Fibroblast of skin of scalp (primary cell): Measurements from ENCODE around the gene HDAC8.
"Not testable (repeated sequence)": the region's sequence is repeated elsewhere in the genome, so short reads cannot be mapped to it uniquely, and the experiment has no call there.

ENCODE experiments used
- DNase-seq: peaks from one replicate; pipeline ENCODE4 v3.0.0-alpha.2; 2013

Gene HDAC8

DNA sequence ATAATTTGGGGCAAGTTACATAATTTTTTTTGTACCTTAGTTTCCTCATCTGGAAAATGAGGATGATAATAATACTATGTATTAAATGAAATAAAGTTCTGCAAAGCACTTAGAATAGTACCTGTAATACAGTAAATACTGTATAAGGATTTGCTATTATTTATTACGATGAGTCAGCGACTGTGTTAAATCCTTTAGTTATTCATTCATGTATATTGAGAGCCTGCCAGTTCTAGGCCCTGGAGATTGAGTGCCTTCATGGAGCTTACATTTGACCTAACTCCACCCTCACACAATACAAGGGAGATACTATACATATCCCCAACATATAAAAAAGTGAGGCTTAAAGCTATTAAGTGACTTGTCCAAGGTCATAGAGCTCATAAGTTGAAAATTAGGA lies 199.9 kb downstream of the HDAC8 start:
- no peak for DNase-seq

DNA sequence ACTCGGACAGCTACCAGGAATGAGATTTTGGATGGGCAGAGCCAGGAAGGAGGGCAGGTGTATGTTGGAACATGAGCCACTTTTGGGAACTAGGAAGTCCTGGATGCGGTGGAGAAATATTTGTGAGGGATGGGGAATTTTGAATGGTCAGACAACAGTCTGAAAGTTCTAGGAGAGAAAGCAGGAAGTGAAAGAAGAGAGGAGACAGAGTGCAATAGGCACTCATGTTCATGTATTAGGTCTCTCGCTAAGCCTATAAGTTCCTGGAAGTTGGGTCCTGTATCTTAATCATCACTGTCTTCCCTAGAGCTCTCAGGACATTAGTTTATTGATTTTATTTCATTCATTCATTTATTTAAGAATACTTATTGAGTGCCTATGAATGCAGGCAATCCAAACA lies 201.2 kb downstream of the HDAC8 start:
- DNase-seq, result no peak

DNA sequence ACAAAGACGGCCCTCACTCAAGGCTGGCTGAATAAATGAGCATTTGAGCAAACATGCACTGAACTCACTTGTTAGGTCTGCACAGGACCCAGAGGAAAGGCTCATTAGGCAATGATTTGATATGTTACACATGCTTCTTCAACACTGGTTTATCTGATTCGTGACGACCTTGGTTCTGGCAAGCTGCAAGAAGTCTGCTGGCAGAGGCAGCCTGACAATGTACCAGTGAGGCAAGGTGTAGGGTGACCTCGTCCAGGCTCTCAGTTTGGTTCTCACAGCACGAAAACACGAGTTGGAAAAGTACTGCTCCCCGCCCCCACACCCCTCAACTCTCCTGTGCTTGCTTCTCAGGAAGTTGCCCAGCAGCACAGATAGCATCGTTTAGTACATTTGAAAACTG lies 203.8 kb downstream of the HDAC8 start:
- DNase-seq, result no peak

DNA sequence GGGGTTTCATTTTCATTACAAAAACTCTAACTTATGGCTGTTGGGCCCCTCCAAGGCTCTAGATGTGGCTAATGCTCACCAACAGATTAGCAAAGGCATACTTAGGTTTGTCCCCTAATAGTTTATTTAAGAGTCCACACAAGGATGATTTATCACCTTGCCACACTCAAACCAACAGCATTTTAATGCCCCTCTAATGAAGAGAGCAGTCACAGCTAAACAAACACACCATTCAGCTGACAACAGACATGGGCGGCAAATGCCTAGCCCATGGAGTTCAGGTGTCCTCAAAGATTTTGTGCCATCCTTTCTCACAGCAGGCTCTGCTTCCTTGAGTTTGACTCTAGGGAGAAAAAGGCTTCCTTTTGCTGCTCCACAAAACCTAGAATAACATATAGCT lies 205.1 kb downstream of the HDAC8 start:
- no peak for DNase-seq

DNA sequence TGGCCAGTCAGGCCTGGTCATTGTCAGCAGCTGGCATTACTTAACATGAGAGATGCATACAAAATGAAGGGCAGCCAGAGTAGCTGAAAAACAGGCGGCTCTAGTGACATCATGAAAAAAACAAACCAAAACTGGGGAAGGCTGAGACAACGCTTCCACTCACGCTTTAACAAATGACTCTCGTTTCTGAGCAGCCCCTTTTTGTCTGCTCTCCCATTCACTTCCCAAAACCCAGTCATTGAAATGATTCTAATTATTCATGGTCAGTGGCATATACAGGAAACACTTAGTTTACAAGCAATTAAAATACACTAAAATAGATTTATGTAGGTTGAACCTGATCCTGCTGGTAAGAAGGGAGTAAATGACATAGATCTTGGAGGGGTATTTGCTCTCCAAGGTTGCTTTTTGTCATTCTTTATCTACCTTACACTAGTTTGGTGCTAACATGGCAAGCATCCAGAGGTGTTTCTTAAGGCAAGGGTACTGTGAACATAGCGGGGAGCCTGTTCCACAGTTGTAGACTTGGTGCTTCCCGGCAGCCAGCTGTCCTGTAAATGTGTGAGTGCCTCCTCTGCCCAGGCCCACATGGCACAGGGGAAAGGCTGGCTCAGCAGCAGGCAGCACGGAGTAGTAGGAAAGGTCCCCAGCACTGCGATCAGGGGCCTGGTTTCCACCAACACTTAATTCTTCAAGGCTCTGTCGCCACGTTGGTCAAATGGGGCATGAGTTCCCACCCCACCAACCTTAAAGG lies 205.8 kb downstream of the HDAC8 start:
- DNase-seq, result no peak

DNA sequence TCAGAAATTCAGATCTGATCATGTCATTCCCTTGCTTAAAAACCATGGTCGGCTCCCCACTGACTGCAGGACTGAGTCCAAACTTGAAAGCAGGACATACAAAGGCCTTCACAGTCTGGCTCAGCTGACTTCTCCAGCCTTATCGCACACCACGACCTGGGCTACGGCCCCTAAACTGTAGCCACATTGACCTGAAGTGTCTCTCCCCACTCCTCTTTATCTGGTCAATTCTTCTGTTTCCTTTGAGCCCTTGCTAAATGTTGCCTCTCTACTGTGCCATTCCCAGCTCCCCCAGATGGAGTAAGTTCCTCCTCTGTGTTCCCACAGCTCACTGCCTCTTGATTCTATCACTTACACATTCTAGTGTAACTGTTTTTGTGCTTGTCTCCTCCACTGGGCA lies 206.5 kb downstream of the HDAC8 start:
- DNase-seq, result no peak

DNA sequence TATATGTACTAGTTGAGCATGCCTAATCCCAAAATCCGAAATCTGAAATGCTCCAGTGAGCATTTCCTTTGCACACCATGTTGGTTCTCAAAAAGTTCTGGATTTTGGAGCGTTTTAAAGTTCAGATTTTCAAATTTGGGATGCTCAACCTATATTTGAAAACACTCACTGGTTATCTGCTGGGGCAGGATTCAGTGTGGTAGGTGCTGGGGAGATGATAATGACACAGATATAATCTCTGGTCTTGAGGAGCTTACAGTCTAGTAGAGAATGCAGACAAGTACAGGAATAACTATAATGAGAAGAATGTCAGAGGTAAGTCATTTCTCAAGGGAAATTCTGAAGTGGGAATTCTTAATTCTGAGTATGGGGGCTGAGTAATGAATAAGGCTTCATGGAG lies 207.5 kb downstream of the HDAC8 start:
- DNase-seq, result no peak

DNA sequence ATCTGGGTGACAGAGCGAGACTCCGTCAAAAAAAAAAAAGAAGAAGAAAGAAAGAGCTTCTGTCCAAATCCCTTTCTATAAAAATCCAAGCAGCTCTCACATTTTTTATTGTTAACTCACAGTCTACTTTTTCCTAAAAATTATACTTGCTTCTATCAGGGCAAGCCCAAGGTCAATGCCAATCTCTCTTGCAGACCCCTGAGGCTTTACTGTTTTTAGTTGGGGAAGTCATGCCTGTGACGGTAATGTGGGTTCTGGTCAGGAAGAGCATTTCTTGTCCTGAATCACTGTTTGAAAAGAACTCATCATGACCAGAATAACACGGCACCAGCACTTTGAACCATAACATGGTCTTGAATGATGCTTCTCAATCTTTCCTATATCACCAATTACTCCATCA lies 212.3 kb downstream of the HDAC8 start:
- DNase-seq, result no peak

DNA sequence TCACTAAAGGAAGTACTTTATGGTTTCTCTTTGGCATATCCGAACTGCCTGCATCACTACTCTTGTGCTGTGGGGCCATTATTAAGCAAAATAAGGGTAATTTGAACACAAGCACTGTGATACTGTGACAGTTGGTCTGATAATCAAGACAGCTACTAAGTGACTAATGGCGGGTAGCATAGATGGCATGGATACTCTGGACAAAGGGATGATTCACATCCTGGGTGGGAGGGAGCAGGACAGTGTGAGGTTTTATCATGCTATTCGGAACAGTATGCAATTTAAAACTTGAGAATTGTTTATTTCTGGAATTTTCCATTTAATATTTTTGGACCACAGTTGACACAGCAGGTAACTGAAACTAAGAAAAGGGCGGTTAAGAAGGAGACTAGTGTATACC lies 214.3 kb downstream of the HDAC8 start:
- peak; percentile 26 for DNase-seq

DNA sequence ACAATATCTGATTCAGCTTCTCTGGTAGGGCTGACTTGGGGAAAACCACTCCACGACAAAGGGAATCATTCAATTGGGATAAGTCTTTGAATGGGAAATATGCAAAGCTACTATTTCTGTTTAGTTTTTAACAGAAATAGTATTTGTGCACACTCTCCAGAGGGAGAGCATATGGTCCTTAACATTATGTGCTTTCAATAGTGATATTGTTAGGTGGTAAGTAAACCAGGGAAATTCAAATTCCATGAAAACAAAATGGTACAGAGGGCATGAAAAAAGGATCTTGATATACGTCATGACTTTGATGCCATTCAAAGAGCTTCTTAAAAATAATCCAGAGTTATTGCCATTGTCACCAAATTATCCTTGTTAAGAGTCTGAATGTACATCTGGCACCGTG lies 219.9 kb downstream of the HDAC8 start:
- DNase-seq, result no peak

DNA sequence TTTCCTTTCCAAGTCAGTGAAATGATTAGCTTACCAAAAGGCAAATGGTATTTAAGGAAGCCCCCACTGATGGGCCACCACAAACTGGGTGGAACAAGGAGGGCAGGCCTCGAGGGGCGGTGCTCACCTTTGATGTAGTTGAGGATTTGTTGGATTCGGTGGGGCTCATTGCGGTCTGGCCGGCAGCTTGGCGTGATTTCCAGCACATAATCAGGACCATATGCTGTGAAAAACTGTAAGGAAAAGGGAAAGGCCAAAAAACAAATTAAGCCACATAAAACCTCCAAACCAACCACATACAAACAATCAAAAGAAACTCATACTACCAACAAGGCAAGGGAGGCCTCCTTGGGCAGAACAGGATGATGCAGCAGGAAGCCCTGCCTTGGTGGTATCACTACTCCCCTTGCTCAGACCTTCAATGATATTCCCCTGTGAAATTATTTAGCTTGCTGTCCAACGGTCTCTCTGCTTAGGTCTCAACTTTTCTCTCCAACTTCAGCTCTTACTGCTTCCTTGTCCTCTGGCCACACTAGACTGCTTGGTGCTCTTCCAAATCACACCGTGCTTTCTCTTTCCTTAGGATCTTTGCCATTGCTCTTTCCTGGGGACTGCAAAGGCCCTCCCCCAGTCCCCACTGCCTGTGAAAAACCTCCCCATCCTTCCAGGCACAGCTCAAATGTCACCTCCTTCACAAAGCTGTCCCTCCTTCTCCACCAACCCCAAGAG lies 220.9 kb downstream of the HDAC8 start:
- peak; percentile 60 for DNase-seq

DNA sequence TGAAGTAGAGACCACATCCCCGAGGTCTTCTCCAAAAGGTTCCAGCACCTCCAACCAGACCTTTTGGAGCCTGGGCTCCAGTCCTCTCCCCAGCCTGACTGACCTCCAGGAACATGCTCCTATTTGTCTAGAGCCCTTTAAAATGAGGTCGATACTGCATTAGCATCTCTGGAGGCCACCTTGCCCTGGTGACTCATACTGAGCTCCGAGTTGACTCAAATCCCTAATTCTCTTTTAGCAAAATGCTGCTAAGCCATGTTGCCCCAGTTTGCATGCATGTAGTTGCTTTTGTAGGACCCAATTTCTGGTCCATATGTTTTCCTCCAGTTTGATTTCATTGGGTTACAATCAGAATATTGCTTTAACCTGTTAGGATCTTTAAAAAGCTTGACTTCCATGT lies 223.5 kb downstream of the HDAC8 start:
- DNase-seq, result no peak

DNA sequence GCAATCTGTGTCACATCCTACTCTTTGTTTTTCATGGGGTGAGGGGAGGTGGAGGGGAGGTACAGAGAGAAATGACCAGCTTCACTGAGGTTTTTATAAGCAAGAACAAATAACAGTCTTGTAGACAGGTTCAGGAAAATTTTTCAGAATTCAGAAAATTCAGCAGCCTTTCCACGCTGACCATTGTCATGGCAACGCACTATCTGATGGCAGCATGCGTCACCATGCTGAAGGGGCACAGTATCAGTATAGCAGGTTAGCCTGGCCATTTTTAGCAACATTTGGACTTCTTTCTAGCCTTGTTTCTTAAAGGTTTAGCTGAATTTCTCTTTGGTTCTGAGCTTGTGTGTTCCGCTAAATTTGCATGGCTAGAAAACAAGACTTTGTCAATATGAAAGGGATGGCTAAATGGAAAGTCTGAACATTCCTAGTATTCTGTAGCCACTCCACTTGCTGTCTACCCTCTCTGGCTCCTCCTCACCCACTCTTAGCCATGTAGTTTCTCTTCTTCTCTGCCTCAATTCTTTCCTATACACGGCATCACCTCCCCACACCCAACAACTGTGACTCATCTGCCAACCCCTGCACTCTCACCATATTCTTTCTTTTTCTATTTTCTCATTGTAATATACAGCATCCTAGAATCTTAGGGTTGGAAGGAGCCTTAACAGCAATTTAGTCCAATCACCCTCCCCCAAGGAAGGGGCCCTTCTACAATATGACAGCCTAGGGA lies 224.2 kb downstream of the HDAC8 start:
- DNase-seq, result no peak

DNA sequence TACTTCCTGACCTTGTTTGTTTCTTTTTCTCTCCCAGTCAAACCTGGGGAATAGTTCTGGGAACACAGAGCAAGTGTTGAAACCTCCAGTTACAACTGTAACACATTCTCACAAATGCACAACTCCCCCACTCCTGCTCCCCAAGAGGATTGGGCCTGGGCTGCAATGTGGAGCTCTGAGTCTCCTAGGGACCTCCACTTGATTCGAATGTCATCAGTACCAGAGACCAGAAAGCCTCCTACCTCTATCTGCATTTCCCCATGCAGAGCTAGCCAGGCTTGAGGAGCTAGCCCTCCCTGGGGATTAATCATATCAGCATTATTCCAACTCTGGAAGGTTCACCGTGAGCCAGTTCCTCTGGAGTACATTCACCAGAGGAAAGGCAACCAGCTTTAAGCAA lies 225.3 kb downstream of the HDAC8 start:
- DNase-seq, result no peak

DNA sequence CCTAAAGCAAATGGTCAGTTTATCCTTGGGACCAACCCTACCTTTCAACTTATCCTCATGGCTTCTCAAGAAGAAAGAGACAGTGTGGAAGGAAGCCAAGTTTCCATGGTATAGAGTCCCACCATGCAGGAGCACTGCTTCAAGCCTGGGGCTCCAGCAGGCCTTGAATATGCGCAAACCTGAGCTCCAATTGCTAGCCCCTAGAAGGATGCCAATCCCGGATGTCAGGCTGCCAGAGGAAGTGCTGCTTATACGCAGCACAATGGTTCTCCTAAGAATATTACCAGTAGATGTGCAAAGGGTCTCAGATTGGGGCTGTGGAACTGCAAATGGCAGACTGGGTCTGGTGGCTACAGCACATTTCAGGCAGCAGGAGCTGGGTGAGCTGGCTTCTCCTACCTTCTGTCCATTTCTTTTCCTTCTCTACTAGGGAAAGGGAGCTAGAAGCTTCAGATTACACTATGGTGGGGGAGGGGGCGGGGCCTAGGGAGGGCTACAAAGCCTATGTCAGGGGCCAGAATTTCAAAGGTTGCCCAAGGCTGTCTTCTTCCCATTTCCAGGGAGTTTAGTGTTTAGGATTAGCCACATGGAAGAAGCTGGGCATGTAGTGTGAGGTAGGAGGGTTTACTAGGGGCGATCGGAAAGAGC lies 226.2 kb downstream of the HDAC8 start:
- no peak for DNase-seq

DNA sequence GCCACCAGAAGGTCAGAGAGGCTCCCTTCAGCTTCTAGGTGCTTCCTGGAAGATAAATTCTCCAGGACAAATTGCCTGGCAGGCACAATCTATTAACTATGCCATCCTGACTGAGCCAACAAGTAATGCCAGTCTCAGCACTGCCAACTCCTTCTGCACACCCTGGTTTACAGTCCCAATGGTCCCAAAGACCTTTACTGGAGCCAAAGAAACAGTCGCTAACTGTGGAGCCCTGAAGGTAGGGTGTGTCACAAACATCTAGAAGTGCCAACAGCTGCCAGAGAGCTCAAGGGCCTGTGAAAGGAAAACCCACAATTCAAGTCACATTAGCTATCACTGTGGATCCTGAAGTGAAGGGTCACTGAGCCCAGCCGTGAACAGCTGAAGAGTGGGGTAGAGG lies 232.0 kb downstream of the HDAC8 start:
- DNase-seq, result no peak

DNA sequence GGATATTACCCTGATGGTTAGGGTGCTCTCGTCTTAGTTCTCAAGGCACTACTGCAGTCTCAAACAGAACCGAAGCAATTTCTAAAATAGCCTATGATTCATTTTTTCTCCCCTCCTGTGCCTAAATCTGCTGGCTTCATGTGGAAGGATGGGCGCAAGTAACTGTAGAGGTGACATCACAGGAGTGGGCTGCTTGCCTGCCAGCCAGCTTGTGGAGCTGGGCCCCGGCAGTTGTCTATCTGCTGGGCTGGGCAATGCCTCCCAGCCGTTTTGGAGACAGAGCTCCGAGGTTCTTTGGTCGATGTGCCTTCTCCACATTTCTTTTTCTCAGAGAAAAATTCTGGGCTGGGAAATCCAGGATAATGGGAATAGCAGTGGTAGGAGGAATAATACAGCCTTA lies 232.6 kb downstream of the HDAC8 start:
- DNase-seq, result no peak

DNA sequence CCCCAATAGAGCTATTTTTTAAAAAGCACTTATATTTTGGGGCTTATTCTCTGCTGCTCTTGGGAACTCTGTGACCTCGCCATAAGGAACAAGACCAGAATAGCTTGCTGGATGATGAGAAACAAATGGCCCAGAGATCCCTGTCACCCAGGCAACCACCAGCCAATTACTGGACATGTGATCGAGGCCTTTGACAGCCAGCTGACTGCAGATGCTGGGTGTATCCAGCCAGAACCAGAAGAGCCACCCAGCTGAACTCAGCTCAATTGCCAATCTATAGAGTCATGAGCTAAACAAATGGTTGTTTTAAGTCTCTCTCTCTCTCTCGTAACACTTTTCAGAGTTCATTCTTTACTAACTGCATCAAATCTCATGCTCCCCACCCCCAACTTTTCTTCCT lies 242.5 kb downstream of the HDAC8 start:
- no peak for DNase-seq

DNA sequence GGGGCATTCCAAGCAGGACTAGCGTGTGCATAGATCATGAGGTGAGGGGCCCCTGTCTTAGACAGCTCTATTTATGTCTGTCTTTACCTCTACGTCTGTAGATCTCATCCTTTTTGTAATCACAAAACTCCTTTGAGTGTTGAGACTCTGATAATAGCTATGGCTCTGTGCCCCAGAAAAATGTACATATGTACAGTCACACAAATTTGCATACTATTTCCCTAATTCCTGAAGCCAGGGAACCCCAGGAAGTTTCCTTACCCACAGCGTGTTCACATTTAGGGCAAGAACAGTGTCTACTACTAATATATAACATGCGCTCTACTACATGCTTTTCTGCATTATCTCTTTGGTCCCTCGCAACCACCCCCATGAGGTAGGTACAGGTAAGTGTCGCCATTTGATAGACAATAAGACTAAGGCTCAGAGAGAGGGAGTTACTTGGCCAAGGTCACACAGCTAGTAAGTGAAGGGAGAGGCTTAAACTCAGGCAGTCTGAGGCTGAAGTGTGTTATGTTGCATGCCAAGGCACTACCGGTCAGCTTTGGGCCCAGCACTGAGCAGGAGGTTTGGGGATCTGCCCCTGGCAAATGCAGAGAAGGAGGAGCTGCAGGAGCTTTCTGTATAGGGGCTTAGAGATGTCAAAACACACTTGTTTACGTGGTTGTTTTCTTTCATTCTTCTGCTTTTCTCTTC lies 245.9 kb downstream of the HDAC8 start:
- no peak for DNase-seq

DNA sequence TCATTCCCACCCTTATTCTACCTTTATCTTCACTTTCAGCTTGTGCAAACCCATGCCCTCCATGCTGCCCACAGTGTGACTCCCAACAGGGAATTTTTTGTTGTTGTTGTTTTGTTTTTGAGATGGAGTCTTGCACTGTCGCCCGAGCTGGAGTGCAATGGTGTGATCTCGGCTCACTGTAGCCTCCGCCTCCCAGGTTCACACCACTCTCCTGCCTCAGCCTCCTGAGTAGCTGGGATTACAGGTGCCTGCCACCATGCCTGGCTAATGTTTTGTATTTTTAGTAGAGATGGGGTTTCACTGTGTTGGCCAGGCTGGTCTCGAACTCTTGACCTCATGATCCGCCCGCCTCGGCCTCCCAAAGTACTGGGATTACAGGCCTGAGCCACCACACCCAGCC lies 253.0 kb downstream of the HDAC8 start:
- DNase-seq, result not testable (repeated sequence)

DNA sequence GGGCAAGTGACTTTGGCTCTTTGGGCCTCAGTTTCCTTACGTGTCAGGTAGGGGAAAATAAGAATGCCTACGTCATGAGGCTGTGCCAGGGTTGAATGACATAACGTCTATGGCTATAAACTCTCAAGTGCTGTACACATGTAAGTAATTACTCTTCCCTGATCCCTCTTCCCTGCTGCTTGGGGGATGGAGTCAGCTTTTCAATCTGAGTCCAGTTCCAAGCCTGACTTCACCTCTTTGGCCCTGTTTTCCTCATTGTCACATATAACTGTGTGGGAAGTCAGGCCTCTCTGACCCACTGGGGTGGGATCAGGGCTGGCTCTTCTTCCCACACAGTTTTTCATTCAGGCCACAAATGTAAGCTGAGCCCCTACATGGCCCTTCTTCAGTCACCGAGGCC lies 255.5 kb downstream of the HDAC8 start:
- no peak for DNase-seq

DNA sequence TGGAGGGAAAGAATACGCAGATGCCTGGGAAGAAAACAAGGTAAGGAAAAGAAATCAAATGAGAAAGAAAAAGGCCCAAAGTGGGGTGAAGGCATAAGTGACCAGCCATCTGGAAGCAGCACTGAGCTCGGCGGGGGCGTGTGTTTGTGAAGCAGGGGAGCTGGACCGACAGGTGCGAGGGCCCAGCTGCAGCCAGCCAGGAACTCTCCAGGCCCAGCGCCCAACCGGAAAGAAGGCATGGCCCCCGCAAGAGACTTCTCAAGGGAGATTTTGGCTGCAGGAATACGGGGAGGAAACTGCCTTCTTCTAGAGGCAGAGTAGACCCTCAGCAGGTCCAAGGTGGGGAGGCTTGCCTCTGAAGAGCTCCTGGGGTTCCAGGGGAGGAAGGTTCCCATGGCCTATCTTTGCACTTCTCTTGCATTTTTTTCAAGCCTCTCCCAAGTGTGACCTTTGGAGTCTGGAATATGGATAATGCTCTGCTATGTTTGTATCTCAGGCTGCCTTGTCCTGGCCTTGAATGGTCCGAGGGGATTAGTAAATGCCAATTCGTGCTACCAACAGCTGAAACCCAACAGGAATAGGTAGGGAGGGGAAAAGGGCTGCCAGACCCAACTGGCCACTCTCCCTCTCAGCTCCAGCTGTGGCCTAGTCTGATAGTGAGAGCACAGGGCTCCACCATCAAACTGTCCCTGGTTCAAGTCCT lies 256.1 kb downstream of the HDAC8 start:
- no peak for DNase-seq
